Measurements from ENCODE around the gene UBE2G2. TPM values are rescaled to one million over a fixed set of nuclear protein-coding genes. Genes with fewer than 3 reads are reported as not detected.

UBE2G2 gene
- total RNA-seq, 2 experiments from 2014 or later: 89.9 to 96.8 TPM

- Mint-ChIP-seq H3K36me3 (ENCODE audit: low read depth) (peaks cover 64% of the 10 kb centered on the region), H3K27me3 (no peaks in the 10 kb centered on the region), H3K9me3 (no peaks in the 10 kb centered on the region), H3K27ac (no peak overlapping the region), H3K4me1 (ENCODE audit: low read depth) (peaks cover 24% of the 10 kb centered on the region), H3K4me3 (no peak overlapping the region)
- ChIA-PET POLR2A (interaction anchor here (1.0 to 1.3 kb wide), 2 partner anchors 9 to 273 kb away, joined by 3 read pairs; no protein-coding TSS in a partner anchor), CTCF (no interaction called here)
- no peak for ATAC-seq (ENCODE audit: poor library complexity)
- Histone ChIP-seq H3K4me3 (ENCODE audit: low read length) (no peak overlapping the region), H3K27me3 (ENCODE audit: control insufficient read depth in 1 of 2, insufficient read depth in 2 of 2, low read length in 2 of 2) (no peaks in the 10 kb centered on the region), H3K36me3 (ENCODE audit: insufficient read depth, low read length) (peaks cover 45% of the 10 kb centered on the region), H3K4me1 (ENCODE audit: insufficient read depth, low read length) (peaks cover 16% of the 10 kb centered on the region), H3K27ac (ENCODE audit: low read depth in 1 of 2, low read length in 2 of 2) (no peak overlapping the region), H3K9me3 (ENCODE audit: control insufficient read depth in 1 of 2, insufficient read depth in 1 of 2, low read length in 2 of 2) (no peaks in the 10 kb centered on the region)
- DNase-seq: no peak
- intact Hi-C loops (cut with DNase I, micrococcal nuclease): no loop called here
- TF ChIP-seq CTCF (IDR thresholded peaks at IDR 0.05): no peak
These were observed 4.2 kb upstream of the UBE2G2 start for GRCh38 chr21:44805859-44806258.

- Mint-ChIP-seq H3K27ac (peak overlapping the region; percentile 30), H3K4me3 (peak overlapping the region; percentile 63), H3K4me1 (ENCODE audit: low read depth) (peaks cover 29% of the 10 kb centered on the region), H3K27me3 (no peaks in the 10 kb centered on the region), H3K36me3 (ENCODE audit: low read depth) (peaks cover 59% of the 10 kb centered on the region), H3K9me3 (no peaks in the 10 kb centered on the region)
- no peaks in the 10 kb centered on the region for H3K27me3 ChIP-seq (ENCODE audit: control insufficient read depth in 1 of 2, insufficient read depth in 2 of 2, low read length in 2 of 2)
- ChIA-PET CTCF (no interaction called here), POLR2A (interaction anchor here (1.0 to 1.3 kb wide), 4 partner anchors 10 to 273 kb away, joined by 3 to 4 read pairs (median 3); no protein-coding TSS in a partner anchor)
- no peaks in the 10 kb centered on the region for H3K9me3 ChIP-seq (ENCODE audit: control insufficient read depth in 1 of 2, insufficient read depth in 1 of 2, low read length in 2 of 2)
- intact Hi-C loops (cut with DNase I, micrococcal nuclease): no loop called here
- peaks cover 22% of the 10 kb centered on the region for H3K4me1 ChIP-seq (ENCODE audit: insufficient read depth, low read length)
- no peak overlapping the region for H3K27ac ChIP-seq (ENCODE audit: low read depth in 1 of 2, low read length in 2 of 2)
- no peak for TF ChIP-seq CTCF (IDR thresholded peaks at IDR 0.05)
- no peak overlapping the region for H3K4me3 ChIP-seq (ENCODE audit: low read length)
- ATAC-seq (ENCODE audit: poor library complexity) (no peak), DNase-seq (no peak)
- peaks cover 41% of the 10 kb centered on the region for H3K36me3 ChIP-seq (ENCODE audit: insufficient read depth, low read length)
These were observed 3.6 kb upstream of the UBE2G2 start for GRCh38 chr21:44805226-44805625.

GRCh38 chr21:44804762-44805161 lies 3.1 kb upstream of the UBE2G2 start:
- Histone ChIP-seq H3K27me3 (ENCODE audit: control insufficient read depth in 1 of 2, insufficient read depth in 2 of 2, low read length in 2 of 2) (no peaks in the 10 kb centered on the region), H3K4me1 (ENCODE audit: insufficient read depth, low read length) (peaks cover 27% of the 10 kb centered on the region), H3K9me3 (ENCODE audit: control insufficient read depth in 1 of 2, insufficient read depth in 1 of 2, low read length in 2 of 2) (no peaks in the 10 kb centered on the region), H3K36me3 (ENCODE audit: insufficient read depth, low read length) (peaks cover 36% of the 10 kb centered on the region), H3K4me3 (ENCODE audit: low read length) (no peak overlapping the region), H3K27ac (ENCODE audit: low read depth in 1 of 2, low read length in 2 of 2) (no peak overlapping the region)
- no peak for ATAC-seq (ENCODE audit: poor library complexity)
- Mint-ChIP-seq H3K36me3 (ENCODE audit: low read depth) (peaks cover 58% of the 10 kb centered on the region), H3K27ac (peak overlapping the region; percentile 30), H3K27me3 (no peaks in the 10 kb centered on the region), H3K4me3 (peak overlapping the region; percentile 63), H3K9me3 (no peaks in the 10 kb centered on the region), H3K4me1 (ENCODE audit: low read depth) (peaks cover 34% of the 10 kb centered on the region)
- TF ChIP-seq CTCF (IDR thresholded peaks at IDR 0.05): no peak
- ChIA-PET CTCF (no interaction called here), POLR2A (interaction anchor here (1.0 to 2.3 kb wide), 5 partner anchors 10 to 274 kb away, joined by 3 to 9 read pairs (median 3); partner anchors contain the start of gene SUMO3)
- intact Hi-C loops (cut with DNase I, micrococcal nuclease): loop anchor here in 1 of 2 experiments (5.0 kb wide), 1 partner anchor 108 kb away; no protein-coding TSS in a partner anchor
- no peak for DNase-seq
